Epithelial cell of proximal tubule (primary cell): ENCODE measurements around the gene PSMD8. TPM values are rescaled to one million over a fixed set of nuclear protein-coding genes. Genes with fewer than 3 reads are reported as not detected.
"Not testable (repeated sequence)": the region's sequence is repeated elsewhere in the genome, so short reads cannot be mapped to it uniquely, and the experiment has no call there.

Experiments
- DNase-seq: peaks from one replicate; pipeline ENCODE4 v3.0.0-alpha.2; 2011; ENCODE audit warnings: low read depth
- H3K4me3 ChIP-seq: 2 replicates; pipeline ENCODE4 v1.5.1; 2011; ENCODE audit warnings: low read depth, mild to moderate bottlenecking, low read length
- CTCF ChIP-seq: conservative IDR thresholded peaks from 2 replicates; pipeline ENCODE4 v1.5.1; 2012; ENCODE audit warnings: low read depth, mild to moderate bottlenecking, low read length
- total RNA-seq: library from RNA; depleted of rRNA; stranded (reverse); fragments of >200 nt; gene quantifications from 2 replicates; pipeline ENCODE4 v1.2.3, GENCODE V29; 2015

Gene PSMD8
- total RNA-seq, 1 donor from 2014 or later, result 227 TPM

DNA sequence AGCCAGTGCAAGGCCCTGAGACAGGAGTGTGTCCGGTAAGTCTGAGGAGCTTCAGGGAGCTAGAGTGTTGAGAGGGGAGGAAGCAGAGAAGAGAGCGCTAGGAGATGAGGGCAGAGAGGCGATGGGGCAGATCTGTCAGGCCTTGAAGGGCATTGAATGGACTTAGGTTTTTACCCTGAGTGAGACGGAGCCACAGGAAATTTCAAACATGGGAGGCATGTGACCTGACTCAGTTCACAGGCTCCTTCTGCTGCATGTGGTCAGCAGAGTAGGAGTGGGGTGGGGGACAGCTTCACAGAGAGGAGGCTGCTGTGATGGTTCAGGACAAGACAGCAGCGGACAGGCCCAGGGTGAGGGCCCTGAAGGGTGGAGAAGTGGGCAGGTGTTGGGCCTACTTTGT, 26.0 kb downstream of the PSMD8 start:
- no peak overlapping the region for H3K4me3 ChIP-seq
- TF ChIP-seq CTCF, result no peak
- DNase-seq, result no peak

DNA sequence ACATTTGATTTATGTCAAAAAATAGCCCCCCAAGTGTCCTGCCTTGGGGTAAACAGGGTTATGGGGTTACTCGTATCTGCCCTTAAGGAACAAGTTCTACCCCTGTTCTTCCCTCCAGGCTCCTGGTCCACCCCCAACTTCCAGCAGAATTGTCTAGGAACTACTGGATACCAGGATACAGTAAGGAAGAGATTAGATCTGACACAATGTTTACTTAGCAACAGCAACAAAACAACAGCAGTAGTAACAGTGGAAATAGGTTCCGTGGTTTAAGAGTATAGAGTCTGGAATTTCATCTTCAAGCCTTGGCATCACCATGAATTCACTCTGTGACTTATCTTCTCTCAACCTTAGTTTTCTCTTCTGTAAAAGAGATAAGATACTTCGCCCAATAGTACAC, 26.8 kb downstream of the PSMD8 start:
- H3K4me3 ChIP-seq, result no peak overlapping the region
- TF ChIP-seq CTCF, result no peak
- DNase-seq, result no peak

DNA sequence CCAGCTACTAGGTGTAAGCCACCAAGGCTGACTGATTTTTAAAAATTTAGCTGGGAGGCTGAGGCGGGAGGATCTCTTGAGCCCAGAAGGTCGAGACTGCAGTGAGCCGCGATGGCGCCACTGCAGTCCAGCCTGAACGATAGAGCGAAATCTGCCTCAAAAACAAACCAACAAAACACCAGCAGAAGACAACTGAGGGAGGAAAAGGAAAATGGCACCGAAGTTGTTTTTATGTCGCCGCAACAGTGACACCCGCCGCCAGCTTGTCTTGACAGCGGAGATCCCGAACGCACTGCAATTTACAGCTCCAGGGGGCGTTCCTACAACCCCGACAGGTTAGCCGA, 28.2 kb downstream of the PSMD8 start:
- no peak for DNase-seq
- peak overlapping the region; percentile 43 for H3K4me3 ChIP-seq
- no peak for TF ChIP-seq CTCF

DNA sequence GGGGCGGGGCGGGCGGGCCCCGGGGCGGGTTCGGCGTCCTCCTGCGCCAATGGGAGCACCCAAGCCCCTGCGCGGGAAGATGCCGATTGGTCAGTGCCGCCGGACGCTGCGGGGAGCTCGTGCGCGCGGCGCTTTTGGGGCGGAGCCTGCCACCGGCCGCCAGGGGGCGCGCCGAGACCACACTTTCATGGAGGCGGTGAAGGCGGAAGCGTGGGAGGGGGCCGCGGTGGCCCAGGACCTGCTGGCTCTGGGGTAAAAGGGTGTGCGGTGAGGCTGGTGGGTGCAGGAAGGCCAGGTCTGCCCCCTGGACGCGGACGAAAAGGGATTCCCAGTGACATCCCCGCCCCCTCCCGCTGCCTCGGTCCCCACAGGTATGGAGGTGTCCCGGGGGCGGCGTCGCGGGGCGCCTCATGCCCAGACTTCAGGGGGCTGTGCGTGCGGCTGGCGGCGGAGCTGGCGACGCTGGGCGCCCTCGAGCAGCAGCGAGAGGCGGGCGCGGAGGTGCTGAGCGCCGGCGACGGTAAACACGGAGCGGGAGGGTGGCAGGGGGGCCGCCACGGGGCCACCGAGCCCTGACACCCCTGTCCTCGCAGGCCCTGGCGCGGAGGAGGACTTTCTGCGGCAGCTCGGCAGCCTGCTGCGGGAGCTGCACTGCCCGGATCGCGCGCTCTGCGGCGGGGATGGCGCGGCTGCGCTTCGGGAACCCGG, 28.8 kb downstream of the PSMD8 start, which contains the start of gene FAM98C:
FAM98C (plus strand) TSS at position 127 of the 708 bp plus-strand sequence; CDS start at position 188, 61 bp downstream.
- H3K4me3 ChIP-seq, result peak within 1 kb of the TSS; percentile 92
- DNase-seq, result peak; percentile 42
- TF ChIP-seq CTCF, result peak; percentile 81

DNA sequence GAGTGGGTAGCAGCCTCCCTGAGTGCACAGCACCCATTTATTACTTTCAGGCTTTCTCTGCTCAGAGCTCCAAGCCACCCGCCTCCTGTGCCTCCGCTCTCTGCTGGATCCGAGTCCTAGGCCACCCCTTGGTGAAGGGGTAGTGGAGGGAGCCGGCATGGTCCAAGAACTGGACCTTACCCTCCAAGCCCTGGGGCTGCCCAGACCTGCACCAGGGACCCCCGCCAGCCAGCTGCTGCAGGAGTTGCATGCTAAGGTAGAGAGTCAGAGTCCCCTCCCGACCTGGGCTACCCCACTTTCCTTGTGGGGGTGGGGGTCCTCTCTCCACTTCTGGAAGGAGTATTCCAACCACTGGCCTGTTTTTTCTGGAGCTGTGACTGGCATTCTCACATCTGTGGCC, 30.5 kb downstream of the PSMD8 start:
- no peak overlapping the region for H3K4me3 ChIP-seq
- no peak for TF ChIP-seq CTCF
- no peak for DNase-seq

DNA sequence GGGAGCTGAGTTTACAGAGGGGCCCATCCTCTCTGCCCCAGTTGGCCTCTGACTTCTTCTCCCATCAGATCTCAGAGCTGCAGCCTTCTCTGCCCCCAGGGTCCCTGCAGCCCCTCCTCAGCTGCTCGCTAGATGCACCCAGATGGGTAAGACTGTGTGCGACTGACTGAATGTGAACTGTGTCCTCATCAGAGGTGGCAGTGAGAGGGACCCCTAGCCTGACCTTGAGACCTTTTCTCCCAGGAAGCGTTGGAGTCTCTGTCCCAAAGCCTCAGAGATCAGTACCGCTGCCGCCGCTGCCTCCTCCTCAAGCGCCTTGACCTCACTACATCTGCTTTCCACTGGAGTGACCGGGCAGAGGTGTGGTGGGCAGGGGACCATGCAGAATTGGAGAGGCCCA, 30.9 kb downstream of the PSMD8 start:
- no peak overlapping the region for H3K4me3 ChIP-seq
- DNase-seq, result no peak
- no peak for TF ChIP-seq CTCF

DNA sequence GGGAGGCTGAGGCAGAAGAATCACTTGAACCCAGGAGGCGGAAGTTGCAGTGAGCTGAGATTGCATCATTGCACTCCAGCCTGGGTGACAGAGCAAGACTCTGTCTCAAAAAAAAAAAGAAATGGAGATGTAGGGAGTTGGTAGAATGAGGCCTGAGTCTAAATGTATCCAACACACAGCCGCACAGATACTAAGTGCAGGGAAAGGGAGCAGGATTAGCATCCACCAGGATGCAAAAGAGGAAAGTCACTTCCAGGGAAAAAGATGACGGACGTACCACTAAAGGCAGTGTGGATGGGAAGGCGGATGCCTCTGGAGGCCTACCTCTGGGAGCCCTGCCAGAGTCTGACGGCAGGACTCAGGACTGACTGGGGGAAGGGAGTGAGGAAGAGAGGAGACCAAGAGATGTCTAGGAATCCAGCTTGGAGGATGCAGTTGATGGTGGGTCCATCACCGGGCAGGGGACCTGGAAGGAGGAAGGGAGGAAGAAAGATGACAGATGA, 35.3 kb downstream of the PSMD8 start:
- no peak overlapping the region for H3K4me3 ChIP-seq
- TF ChIP-seq CTCF, result no peak
- DNase-seq, result no peak

DNA sequence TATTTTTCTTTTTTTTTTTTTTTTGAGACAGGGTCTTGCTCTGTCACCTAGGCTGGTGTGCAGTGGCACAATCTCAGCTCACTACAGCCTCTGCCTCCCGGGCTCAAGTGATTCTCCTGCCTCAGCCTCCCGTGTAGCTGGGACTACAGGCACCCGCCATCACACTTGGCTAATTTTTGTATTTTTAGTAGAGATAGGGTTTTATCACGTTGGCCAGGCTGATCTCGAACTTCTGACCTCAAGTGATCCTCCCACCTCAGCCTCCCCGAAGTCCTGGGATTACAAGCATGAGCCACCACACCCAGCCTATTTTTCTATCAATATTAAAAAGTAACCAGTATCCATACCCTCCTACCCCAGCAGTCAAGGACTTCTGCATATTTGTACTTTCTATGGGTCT, 36.0 kb downstream of the PSMD8 start:
- not testable (repeated sequence) for DNase-seq, H3K4me3 ChIP-seq
